Measurements from ENCODE around the gene CD248.

DNA sequence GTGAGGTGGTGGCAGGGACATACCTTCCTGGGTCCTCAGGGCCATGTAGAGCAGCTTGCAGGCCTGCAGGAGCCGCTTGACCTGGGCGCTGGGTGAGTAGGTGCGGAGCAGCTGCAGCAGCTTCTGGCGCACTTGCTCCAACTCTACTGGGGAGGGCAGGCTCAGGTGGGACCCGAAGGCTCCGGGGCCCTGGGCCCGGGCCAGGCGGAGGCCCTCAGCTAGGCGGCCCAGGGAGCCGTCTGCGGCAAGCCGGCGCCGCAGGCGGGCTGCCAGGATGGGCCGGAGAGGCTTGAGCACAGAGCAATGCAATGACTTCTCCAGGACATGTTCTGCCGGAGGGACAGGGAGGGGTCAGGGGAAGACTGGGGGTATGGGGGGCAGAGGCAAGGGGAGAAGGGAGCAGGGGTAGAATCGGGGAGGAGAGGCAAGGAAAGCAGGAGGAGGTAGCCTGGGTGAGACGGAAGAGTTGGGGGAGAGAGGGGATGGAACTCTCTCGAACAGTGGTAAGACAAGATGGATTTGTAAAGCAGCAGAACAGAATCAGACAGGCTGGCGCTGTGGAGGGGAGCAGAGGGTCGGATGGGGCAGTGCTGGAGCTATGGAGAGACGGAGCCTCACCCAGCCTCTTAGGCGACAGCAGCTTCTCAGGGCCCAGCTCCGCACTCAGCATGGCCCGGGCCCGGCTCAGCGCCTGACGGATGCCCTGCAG lies 17.2 kb upstream of the CD248 start:
- TF ChIP-seq, protein P1, sequence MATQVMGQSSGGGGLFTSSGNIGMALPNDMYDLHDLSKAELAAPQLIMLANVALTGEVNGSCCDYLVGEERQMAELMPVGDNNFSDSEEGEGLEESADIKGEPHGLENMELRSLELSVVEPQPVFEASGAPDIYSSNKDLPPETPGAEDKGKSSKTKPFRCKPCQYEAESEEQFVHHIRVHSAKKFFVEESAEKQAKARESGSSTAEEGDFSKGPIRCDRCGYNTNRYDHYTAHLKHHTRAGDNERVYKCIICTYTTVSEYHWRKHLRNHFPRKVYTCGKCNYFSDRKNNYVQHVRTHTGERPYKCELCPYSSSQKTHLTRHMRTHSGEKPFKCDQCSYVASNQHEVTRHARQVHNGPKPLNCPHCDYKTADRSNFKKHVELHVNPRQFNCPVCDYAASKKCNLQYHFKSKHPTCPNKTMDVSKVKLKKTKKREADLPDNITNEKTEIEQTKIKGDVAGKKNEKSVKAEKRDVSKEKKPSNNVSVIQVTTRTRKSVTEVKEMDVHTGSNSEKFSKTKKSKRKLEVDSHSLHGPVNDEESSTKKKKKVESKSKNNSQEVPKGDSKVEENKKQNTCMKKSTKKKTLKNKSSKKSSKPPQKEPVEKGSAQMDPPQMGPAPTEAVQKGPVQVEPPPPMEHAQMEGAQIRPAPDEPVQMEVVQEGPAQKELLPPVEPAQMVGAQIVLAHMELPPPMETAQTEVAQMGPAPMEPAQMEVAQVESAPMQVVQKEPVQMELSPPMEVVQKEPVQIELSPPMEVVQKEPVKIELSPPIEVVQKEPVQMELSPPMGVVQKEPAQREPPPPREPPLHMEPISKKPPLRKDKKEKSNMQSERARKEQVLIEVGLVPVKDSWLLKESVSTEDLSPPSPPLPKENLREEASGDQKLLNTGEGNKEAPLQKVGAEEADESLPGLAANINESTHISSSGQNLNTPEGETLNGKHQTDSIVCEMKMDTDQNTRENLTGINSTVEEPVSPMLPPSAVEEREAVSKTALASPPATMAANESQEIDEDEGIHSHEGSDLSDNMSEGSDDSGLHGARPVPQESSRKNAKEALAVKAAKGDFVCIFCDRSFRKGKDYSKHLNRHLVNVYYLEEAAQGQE (IDR thresholded peaks at IDR 0.05; ENCODE audit: insufficient replicate concordance, low read depth) = no peak
- TF ChIP-seq, protein P2, sequence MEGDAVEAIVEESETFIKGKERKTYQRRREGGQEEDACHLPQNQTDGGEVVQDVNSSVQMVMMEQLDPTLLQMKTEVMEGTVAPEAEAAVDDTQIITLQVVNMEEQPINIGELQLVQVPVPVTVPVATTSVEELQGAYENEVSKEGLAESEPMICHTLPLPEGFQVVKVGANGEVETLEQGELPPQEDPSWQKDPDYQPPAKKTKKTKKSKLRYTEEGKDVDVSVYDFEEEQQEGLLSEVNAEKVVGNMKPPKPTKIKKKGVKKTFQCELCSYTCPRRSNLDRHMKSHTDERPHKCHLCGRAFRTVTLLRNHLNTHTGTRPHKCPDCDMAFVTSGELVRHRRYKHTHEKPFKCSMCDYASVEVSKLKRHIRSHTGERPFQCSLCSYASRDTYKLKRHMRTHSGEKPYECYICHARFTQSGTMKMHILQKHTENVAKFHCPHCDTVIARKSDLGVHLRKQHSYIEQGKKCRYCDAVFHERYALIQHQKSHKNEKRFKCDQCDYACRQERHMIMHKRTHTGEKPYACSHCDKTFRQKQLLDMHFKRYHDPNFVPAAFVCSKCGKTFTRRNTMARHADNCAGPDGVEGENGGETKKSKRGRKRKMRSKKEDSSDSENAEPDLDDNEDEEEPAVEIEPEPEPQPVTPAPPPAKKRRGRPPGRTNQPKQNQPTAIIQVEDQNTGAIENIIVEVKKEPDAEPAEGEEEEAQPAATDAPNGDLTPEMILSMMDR (IDR thresholded peaks at IDR 0.05; ENCODE audit: insufficient read depth, low read length) = no peak

Data from HL-60 (cell line).